GOT3 (cell line): ENCODE data around the gene PHLDB2.

Source experiments
- DNase-seq: peaks from one replicate; lab custom pipeline; 2025; ENCODE audit warnings: mixed read lengths; lab: John Stamatoyannopoulos, UW

PHLDB2 gene

GRCh38 chr3:111926266-111926676, 67.2 kb downstream of the PHLDB2 start:
- no peak for DNase-seq

- DNase-seq, result no peak
Measured at GRCh38 chr3:111928613-111929012, 69.5 kb downstream of the PHLDB2 start.

GRCh38 chr3:111929484-111929883, 70.4 kb downstream of the PHLDB2 start:
- no peak for DNase-seq

- DNase-seq, result no peak
Measured at GRCh38 chr3:111932946-111933345, 73.9 kb downstream of the PHLDB2 start.

- DNase-seq, result no peak
Measured at GRCh38 chr3:111936191-111936841, 77.3 kb downstream of the PHLDB2 start.

- DNase-seq, result no peak
Measured at GRCh38 chr3:111936967-111937366, 77.9 kb downstream of the PHLDB2 start.

- no peak for DNase-seq
Measured at GRCh38 chr3:111937871-111938270, 78.8 kb downstream of the PHLDB2 start.

GRCh38 chr3:111939873-111940272, 80.8 kb downstream of the PHLDB2 start:
- DNase-seq, result no peak

- no peak for DNase-seq
Measured at GRCh38 chr3:111943533-111943932, 84.5 kb downstream of the PHLDB2 start.

- DNase-seq, result no peak
Measured at GRCh38 chr3:111944372-111944771, 85.3 kb downstream of the PHLDB2 start.

- DNase-seq, result no peak
Measured at GRCh38 chr3:111947231-111947630, 88.2 kb downstream of the PHLDB2 start.

- DNase-seq, result no peak
Measured at GRCh38 chr3:111948786-111949185, 89.7 kb downstream of the PHLDB2 start.

- DNase-seq, result no peak
Measured at GRCh38 chr3:111949712-111950111, 90.6 kb downstream of the PHLDB2 start.

GRCh38 chr3:111951032-111951431, 92.0 kb downstream of the PHLDB2 start:
- no peak for DNase-seq

GRCh38 chr3:111952086-111952485, 93.0 kb downstream of the PHLDB2 start:
- DNase-seq, result no peak

GRCh38 chr3:111952866-111953450, 93.9 kb downstream of the PHLDB2 start:
- no peak for DNase-seq

GRCh38 chr3:111954228-111954990, 95.3 kb downstream of the PHLDB2 start:
- DNase-seq, result no peak

- DNase-seq, result no peak
Measured at GRCh38 chr3:111955876-111956275, 96.8 kb downstream of the PHLDB2 start.

GRCh38 chr3:111956449-111956848, 97.4 kb downstream of the PHLDB2 start:
- DNase-seq, result no peak

GRCh38 chr3:111956995-111957734, 98.1 kb downstream of the PHLDB2 start:
- no peak for DNase-seq

- DNase-seq, result no peak
Measured at GRCh38 chr3:111961461-111962164, 102.5 kb downstream of the PHLDB2 start.

GRCh38 chr3:111963424-111963823, 104.4 kb downstream of the PHLDB2 start:
- DNase-seq, result no peak
